GM21619 (cell line): ENCODE measurements around the gene FAR1.
"Not testable (repeated sequence)": the region's sequence is repeated elsewhere in the genome, so short reads cannot be mapped to it uniquely, and the experiment has no call there.

Experiments
- ATAC-seq: cut with Tn5 transposase; IDR thresholded peaks from one replicate; pipeline ENCODE4 v1.9.1; 2021; ENCODE audit not compliant: unreplicated experiment

The FAR1 gene, protein sequence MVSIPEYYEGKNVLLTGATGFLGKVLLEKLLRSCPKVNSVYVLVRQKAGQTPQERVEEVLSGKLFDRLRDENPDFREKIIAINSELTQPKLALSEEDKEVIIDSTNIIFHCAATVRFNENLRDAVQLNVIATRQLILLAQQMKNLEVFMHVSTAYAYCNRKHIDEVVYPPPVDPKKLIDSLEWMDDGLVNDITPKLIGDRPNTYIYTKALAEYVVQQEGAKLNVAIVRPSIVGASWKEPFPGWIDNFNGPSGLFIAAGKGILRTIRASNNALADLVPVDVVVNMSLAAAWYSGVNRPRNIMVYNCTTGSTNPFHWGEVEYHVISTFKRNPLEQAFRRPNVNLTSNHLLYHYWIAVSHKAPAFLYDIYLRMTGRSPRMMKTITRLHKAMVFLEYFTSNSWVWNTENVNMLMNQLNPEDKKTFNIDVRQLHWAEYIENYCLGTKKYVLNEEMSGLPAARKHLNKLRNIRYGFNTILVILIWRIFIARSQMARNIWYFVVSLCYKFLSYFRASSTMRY

DNA sequence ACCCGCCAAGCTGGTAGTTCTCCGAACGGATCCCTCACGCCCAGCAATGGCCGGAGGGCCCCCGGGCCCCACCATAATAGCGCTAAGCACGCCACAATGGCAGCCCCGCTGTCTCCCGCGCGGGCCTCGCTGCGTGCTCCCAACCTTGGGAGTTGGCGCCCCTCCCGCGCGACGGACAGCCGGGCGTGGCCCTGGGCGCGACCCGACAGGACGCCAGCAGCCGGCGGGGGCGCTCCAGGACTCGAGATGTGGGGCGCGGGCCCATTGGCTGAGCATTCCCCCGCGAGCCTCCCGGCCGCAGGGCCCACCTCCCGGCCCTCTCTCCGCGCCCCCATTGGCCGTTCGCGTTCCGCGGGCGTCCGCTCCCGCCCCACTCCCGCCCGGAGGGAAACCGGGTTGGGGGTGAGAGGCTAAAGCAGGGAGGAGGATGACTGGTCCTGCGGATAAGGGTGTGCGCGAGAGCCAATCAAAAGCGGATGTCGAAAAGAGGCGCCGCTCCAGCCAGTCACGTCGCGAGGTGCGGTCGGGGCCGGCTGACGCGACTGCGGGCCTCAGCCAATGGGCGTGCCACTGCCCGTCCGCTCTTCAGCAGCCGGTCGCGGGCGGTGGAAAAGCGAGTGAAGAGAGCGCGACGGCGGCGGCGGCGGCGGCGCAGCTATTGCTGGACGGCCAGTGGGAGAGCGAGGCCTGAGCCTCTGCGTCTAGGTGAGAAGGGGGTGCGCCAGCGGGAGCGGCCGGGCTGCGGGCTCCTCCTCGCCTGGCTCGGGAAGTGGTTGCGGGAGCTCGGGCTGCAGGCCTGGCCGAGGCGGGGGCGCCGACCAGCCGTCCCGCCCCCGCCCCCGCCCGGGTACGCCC lies at the start of gene FAR1:
FAR1 (plus strand) TSS at position 567 of the 855 bp plus-strand sequence. CDS start 26,098 bp downstream, outside the sequence.
- peak; percentile 86 for ATAC-seq

DNA sequence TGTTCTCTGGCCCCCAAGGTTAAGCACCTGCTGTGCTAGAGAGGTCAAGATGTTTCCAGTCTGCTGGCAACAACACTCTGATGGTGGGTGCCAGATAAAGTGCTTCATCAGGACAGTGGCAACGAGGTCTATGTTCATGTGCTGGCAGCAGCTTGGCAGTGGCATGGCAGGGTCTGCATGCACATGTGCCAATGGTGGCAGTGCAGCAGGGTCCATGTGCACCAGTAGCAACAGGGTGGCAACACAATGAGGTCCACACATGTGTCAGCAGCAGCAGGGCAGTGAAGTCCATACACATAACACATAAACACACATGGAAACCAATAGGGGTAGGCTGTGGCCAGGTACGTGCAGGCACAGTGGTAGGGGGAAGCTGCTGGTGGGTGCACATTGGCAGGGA lies 48.4 kb upstream of the FAR1 start:
- ATAC-seq: no peak

DNA sequence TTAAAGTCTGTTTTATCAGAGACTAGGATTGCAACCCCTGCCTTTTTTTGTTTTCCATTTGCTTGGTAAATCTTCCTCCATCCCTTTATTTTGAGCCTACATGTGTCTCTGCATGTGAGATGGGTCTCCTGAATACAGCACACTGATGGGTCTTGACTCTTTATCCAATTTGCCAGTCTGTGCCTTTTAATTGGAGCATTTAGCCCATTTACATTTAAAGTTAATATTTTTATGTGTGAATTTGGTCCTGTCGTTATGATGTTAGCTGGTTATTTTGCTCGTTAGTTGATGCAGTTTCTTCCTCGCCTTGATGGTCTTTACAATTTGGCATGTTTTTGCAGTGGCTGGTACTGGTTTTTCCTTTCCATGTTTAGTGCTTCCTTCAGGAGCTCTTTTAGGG lies 41.6 kb upstream of the FAR1 start:
- not testable (repeated sequence) for ATAC-seq

DNA sequence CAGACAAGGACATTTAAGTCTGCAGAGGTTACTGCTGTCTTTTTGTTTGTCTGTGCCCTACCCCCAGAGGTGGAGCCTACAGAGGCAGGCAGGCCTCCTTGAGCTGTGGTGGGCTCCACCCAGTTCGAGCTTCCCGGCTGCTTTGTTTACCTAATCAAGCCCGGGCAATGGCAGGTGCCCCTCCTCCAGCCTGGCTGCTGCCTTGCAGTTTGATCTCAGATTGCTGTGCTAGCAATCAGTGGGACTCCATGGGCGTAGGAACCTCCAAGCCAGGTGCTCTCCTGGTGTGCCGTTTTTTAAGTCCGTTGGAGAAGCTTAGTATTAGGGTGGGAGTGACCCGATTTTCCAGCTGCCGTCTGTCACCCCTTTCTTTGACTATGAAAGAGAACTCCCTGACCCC lies 39.8 kb upstream of the FAR1 start:
- ATAC-seq: not testable (repeated sequence)

DNA sequence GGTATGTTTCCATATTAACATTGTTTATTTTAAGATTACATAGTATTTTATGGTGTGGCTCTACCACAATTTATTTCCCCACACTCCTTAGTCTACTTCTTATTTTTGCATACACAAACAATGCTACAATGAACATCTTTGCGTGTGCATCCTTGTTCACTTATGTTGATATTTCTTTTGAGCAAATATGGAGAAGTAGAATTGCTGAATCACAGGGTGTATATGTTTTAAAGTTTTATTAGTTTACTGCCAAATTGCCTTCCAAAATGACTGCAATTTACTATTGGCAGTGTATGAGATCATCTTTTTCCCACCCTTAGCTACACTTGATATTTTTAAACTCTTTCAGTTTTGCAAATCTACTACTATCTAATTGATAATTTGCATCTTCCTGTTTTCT lies 38.7 kb upstream of the FAR1 start:
- no peak for ATAC-seq

DNA sequence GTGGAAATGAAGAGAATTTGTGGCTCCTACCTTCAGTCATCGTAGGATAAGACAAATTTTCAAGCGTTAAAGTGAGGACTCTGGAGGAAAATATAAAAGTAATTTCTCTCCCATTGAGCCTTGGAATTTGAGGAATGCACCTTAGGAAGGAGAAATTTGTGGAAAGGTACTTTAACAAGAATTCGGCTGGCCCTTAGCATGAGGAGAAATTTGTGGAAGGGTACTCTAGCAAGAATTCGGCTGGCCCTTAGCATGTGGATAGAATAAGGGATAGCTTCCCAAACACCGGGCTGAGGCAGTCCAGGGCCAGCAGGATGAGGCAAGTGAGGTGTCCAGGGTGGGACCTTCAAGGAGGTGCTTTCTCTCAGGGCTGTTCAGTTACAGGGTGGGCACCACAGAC lies 33.2 kb upstream of the FAR1 start:
- ATAC-seq: no peak

DNA sequence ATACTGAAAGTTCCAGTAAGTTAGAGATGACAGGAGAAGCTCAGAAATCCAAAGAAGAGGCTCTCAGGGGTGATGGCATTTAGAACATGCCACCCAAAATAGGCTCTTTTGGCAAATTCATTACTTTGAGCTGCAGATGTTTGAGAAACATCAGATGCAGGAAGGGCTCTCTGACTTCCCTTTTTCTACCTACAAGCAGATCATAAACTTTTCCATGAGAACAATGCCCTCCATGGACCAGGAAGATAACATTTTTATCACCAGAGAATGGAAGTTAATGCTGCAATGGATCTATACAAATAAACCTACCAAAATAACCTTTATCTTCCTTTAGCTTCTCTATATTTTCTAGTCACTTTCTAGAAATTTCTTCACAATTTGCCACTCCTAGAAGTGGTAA lies 32.7 kb upstream of the FAR1 start:
- no peak for ATAC-seq

DNA sequence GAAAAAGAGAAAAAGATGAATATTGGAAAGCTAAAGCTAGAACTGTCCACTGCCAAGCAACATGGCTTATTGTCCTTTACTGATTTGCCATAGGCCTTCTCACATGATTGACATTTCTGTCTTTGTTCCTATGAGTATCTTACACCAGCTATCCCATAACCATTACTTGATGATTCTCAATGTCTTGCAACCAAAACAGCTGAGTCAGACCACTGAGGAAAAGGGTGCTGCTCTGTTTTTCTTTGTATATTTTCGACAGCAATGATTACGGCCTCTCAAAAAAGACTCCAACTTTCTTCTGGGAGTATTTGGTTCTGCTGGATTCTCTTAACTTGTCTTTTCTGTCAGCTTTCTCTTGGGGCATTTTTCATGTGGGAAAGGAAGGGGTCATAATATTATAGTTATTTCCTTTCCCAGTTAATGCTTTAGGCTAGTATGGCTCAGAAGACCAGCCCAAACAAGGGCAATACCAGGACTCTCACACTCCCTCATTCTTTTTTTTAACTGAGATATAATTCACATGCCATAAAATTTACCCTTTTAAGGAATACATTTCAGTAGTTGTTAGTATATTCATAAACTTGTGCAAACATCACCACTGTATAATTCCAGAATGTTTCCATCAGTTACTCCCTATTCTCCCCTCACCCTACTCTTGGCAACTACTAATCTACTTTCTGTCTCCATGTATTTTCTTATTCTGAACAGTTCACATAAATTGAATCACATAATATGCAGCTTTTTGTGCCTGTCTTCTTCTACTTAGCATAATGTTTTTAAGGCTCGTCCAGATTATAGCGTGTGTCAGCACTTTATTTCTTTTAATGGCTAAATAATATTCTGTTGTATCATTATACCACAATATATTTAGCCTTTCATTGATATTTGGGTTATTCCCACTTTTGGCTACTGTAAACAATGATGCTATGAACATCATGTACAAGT lies 31.1 kb upstream of the FAR1 start:
- ATAC-seq: no peak

DNA sequence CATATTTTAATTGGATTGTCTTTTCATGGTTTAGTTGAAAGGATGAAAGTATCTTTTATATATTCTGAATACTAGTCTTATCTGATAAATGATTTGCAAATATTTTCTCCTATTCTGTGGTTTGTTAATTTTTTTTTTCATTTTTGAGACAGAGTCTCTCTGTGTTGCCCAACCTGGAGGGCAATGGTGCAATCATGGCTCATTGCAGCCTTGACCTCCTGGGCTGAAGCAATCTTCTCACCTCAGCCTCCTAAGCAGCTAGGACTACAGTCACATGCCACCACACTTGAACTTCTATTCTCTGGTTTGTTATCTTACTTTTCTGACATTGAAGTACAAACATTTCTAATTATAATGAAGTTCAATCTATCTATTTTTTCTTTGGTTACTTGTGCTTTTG lies 30.0 kb upstream of the FAR1 start:
- ATAC-seq: no peak

DNA sequence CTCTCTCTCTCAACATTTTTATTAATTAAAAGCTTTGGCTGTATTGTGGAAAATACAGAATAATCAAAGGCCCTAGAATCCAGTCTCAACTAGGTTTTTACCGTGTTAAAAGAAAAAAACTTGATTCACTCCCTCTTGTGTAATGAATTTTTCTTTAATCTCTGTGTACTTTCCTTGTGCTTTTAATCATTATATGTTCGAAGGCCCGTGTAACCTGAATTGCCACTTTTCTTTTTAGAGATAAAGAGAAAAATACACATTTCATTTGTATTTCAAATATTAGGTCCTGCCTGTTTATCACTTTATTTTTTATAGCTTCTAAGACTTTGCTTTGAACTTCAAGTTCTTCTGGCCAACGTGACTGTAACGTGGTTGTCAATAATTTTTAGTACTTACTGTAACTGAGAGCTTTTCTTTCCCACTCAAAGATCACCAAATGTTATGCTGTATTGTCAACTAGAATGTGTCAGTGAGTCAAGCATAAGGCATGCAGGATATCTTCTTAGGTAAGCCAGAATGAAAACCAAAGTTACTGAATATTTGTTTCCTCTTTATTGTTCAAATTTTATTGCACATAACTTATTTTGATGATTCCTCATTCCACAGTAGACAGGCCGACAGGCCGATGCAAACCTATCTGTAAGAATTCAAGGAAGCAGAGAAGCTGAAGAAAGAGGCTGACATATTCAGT lies 23.3 kb upstream of the FAR1 start:
- ATAC-seq: no peak

DNA sequence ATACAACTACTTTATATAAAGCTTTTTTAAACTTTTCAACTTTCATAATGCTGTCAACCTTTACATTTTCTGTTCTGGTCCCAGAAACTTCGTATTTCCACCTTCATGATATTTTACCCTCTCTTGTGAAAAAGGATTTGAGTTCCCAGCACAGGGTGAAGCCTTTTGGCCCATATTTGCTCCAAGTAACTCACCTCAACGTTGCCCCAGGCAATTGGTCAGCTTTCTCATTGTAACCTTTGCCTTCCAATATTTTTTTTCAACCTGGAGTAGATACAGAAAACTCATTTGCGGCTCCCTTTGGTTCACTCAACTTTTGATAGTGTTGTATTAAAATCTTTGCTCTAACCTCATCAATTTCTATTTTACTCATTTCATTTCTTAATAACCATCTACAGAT lies 21.1 kb upstream of the FAR1 start:
- no peak for ATAC-seq

DNA sequence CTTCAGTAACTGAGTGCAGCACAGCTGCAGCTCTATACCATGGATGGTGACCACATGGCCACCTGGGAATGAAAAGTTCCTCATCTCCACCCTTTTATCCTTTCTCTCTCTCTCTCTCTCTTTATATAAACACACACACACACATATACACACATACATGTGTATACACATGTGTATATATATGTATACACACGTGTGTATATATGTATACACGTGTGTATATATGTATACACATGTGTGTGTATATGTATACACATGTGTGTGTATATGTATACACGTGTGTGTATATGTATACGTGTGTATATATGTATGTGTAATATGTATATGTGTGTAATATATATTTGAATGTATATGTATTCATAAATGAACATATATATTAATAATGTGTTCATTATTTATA lies 18.8 kb upstream of the FAR1 start:
- no peak for ATAC-seq

DNA sequence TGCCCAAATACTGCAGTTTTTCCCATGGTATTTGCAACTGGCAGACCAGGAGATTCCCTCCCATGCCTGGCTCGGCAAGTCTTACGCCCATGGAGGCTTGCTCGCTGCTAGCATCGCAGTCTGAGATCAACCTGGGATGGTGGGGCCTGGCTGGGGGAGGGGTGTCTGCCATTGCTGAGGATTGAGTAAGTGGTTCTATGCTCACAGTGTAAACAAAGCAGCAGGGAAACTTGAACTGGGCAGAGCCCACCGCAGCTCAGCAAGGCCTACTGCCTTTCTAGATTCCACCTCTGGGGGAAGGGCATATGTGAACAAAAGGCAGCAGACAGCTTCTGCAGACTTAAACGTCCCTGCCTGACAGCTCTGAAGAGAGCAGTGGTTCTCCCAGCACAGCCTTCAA lies 17.0 kb upstream of the FAR1 start:
- ATAC-seq: not testable (repeated sequence)

DNA sequence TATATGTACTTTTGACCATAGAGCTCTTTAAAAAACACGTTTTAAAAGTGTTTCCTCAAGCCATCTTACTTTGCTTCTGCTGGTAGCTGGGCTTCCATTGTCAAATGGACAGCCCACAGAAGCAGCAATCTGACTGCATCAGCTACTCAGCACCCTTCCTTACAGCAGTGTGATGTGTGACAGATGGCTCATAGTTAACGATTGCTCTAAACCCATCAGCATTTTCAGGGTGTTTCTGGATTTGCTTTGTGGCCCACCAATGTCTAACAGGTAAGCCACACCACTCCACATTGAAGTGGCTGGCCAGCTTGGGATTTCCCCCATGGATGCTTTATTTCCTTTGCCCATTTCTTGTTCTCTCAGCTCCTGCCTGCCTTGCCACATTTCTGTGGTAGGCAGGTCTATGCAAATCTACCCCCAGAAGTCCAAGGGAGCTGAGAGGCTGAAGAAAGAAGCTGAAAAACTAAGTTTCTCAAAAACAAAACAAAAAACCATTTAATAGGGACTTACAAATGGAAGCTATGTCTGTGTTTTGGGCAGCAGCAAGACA lies 7.3 kb upstream of the FAR1 start:
- ATAC-seq: no peak

DNA sequence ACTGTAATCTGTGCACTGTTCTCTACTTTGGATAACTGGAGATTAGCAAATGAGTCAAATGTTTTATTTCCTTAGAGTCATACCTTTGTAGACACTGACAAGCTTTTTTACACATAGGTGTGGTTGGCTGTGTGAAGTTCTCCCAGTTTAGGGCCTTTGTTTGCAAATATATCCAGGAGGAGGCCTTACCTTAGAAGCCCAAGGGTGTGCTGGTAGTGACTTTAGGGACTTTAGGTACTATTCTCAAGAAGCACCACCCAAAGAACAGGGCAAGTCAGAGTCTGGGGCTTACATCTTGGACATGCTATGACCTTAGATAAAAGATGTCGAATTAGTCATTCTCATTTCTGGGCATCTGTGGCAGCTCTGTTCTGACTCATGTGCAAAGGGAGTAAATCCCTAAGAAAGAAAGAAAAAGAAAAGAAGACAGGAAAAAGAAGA lies 4.8 kb upstream of the FAR1 start:
- no peak for ATAC-seq

DNA sequence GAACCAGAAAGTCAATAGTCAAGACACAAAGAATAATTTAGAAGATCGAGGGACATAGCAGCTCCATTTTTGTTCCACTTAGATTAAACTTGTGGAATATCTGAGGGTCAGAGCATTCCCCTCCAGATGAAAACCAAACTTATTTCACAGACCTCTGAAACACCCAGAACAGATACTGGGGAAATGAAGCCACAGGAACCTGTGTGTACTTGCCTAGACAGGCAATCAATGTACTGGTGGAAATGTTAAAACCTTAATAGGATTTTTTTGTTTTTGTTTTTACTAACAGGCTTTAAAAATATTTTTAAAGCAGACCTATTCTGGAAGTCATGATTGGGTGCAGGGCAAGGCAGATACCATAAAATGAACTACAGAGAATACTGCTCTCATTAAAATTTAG lies 4.1 kb upstream of the FAR1 start:
- ATAC-seq: no peak

DNA sequence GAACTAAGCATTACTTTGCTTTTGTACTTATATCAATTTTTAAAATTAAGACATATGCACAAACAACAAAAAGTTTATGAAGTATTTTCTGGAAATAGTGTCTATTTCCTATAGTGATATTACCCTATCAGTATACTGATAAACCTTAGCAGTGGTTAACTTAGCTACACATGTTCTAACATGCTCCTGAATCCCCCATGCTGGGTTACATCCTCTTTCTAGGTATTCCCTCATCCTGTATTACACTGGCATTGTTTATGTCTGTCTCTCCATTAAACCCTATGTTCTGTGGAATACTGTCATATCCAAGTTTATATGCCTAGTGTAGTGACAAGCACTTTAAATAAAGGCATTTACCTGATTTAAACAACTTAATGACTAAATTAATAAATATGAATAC lies 1.8 kb upstream of the FAR1 start:
- no peak for ATAC-seq

DNA sequence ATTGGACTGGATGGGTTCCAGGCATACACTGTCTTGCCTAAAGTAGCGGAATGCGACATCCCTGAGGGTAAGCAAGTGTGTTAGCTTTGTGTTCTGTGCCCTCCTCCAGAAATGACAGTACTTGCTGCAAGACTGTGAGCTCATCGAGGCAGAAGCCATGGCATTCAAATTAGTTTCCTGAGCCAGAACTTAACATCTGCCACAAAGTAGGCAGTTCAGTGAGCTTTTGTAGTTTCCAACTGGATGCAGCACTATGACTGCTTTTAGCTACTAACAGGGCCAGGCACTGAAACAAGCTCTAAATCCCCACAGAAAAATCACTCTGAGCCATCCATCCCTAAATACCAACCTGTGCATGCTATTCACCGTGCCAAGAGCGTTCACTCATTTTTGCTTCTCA lies 1.2 kb upstream of the FAR1 start:
- no peak for ATAC-seq

DNA sequence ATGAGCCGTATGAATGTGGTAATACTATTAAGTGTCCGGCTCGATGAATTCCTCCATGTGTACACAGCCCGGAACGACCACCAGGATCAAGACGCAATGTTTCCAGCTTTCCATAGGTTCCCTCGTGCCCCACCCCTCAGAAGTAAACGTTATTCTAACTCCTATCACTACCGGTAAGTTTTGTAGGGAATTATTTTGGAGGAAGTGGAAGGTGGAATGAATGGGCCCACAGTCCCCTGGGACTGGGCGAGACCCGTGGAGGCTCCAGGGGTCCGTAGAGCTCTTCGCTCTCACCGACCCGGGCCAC lies 720 bp upstream of the FAR1 start:
- ATAC-seq: no peak

DNA sequence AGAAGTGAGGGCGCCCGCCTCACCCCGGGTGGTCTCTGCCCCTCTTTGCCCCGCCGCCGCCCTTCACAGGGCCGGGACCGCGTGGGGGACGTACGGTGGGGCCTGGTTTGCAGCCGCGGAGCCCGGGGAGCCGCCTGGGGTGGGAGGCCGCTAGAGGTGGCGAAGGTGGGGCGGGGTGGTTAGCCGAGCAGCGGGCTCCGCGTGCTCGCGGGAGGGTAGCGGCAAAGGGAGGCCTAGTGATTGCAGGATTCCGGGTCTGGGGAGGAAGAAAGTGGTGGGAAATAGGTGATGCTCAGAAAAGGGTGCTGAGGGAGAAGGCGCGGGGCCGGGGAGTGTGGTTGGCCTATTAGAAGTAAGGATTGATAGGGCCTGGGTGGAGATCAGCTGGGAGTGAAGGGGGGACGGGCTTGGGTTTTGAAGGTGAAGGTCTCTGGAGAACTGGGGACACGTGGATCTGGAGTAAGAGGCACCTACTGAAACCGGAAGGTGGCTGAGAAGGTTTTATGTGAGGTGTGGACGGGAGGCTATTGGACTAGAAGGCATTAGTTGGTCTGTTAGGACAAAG lies 571 bp downstream of the FAR1 start:
- ATAC-seq: peak; percentile 11
